HUES6 (cell line): ENCODE data around the gene GDF11.

Experiments
- H3K27ac ChIP-seq: 2 replicates; pipeline ENCODE4 v1.7.0; 2013; ENCODE audit warnings: low read depth, mild to moderate bottlenecking, low read length, inconsistent platforms
- H3K27me3 ChIP-seq: 2 replicates; pipeline ENCODE4 v1.6.1; 2013; ENCODE audit warnings: low read length; ENCODE audit not compliant: control insufficient read depth, insufficient read depth
- H3K36me3 ChIP-seq: 2 replicates; pipeline ENCODE4 v1.6.1; 2013; ENCODE audit warnings: low read length; ENCODE audit not compliant: control insufficient read depth, insufficient read depth
- H3K4me1 ChIP-seq: 2 replicates; pipeline ENCODE4 v1.6.1; 2013; ENCODE audit warnings: low read length; ENCODE audit not compliant: control insufficient read depth, insufficient read depth
- H3K4me3 ChIP-seq: 2 replicates; pipeline ENCODE4 v1.5.1; 2013; ENCODE audit warnings: low read depth, low read length
- H3K9ac ChIP-seq: one replicate; pipeline ENCODE4 v1.6.1; 2013; ENCODE audit warnings: mild to moderate bottlenecking, low read length
- H3K9me3 ChIP-seq: 2 replicates; pipeline ENCODE4 v1.6.1; 2013; ENCODE audit warnings: low read depth, low read length; ENCODE audit not compliant: control insufficient read depth, insufficient read depth

GDF11 gene

GRCh38 chr12:55707841-55708694, 34.9 kb upstream of the GDF11 start, which contains the start of gene ITGA7:
ITGA7 (minus strand) TSS chr12:55707904; CDS start chr12:55707682, 222 bp downstream.
- peaks cover 37% of the 10 kb centered on the region for H3K27me3 ChIP-seq
- H3K27ac ChIP-seq = no peak within 1 kb of the TSS
- peaks cover 22% of the 10 kb centered on the region for H3K4me1 ChIP-seq

GRCh38 chr12:55708695-55709233, 34.2 kb upstream of the GDF11 start:
- no peaks in the 10 kb centered on the region for H3K9me3 ChIP-seq
- peaks cover 38% of the 10 kb centered on the region for H3K27me3 ChIP-seq
- H3K9ac ChIP-seq = no peak overlapping the region

More at GRCh38 chr12:55707841-55708694, 34.9 kb upstream of the GDF11 start, which contains the start of gene ITGA7:
- Histone ChIP-seq H3K9me3 (no peaks in the 10 kb centered on the region), H3K36me3 (no peaks in the 10 kb centered on the region), H3K4me3 (peak within 1 kb of the TSS; percentile 92), H3K9ac (peak within 1 kb of the TSS; percentile 77)

GRCh38 chr12:55711786-55712553, 31.0 kb upstream of the GDF11 start:
- Histone ChIP-seq H3K27me3 (peaks cover 33% of the 10 kb centered on the region), H3K27ac (no peak overlapping the region), H3K4me3 (no peak overlapping the region), H3K4me1 (peaks cover 14% of the 10 kb centered on the region), H3K36me3 (no peaks in the 10 kb centered on the region), H3K9ac (no peak overlapping the region), H3K9me3 (no peaks in the 10 kb centered on the region)

More at GRCh38 chr12:55708695-55709233, 34.2 kb upstream of the GDF11 start:
- H3K4me3 ChIP-seq = peak overlapping the region; percentile 92
- H3K27ac ChIP-seq = no peak overlapping the region
- no peaks in the 10 kb centered on the region for H3K36me3 ChIP-seq
- peaks cover 22% of the 10 kb centered on the region for H3K4me1 ChIP-seq

- Histone ChIP-seq H3K27ac (no peak overlapping the region), H3K4me3 (no peak overlapping the region), H3K4me1 (peaks cover 23% of the 10 kb centered on the region), H3K9ac (no peak overlapping the region), H3K9me3 (no peaks in the 10 kb centered on the region), H3K27me3 (peaks cover 30% of the 10 kb centered on the region), H3K36me3 (no peaks in the 10 kb centered on the region)
Observed at GRCh38 chr12:55712700-55713415, 30.1 kb upstream of the GDF11 start.

GRCh38 chr12:55713721-55714120, 29.2 kb upstream of the GDF11 start:
- peaks cover 28% of the 10 kb centered on the region for H3K4me1 ChIP-seq
- peaks cover 28% of the 10 kb centered on the region for H3K27me3 ChIP-seq
- H3K9ac ChIP-seq = no peak overlapping the region
- H3K36me3 ChIP-seq = no peaks in the 10 kb centered on the region
- H3K27ac ChIP-seq = no peak overlapping the region
- no peak overlapping the region for H3K4me3 ChIP-seq
- H3K9me3 ChIP-seq = no peaks in the 10 kb centered on the region

GRCh38 chr12:55715169-55715764, 27.7 kb upstream of the GDF11 start:
- peak overlapping the region; percentile 91 for H3K4me3 ChIP-seq
- peaks cover 16% of the 10 kb centered on the region for H3K27me3 ChIP-seq
- H3K9ac ChIP-seq = peak overlapping the region; percentile 1
- peaks cover 24% of the 10 kb centered on the region for H3K4me1 ChIP-seq
- H3K9me3 ChIP-seq = no peaks in the 10 kb centered on the region
- H3K27ac ChIP-seq = no peak overlapping the region
- H3K36me3 ChIP-seq = 0 out of 2 replicates have a peak, but pooled peaks cover 5% of the 10 kb centered on the region

- H3K4me1 ChIP-seq = peaks cover 24% of the 10 kb centered on the region
- peaks cover 16% of the 10 kb centered on the region for H3K27me3 ChIP-seq
- H3K9me3 ChIP-seq = no peaks in the 10 kb centered on the region
- H3K27ac ChIP-seq = peak within 1 kb of the TSS; percentile 42; the same call in 1 of the 2 replicates
- 0 out of 2 replicates have a peak, but pooled peaks cover 8% of the 10 kb centered on the region for H3K36me3 ChIP-seq
- H3K4me3 ChIP-seq = peak within 1 kb of the TSS; percentile 91
- peak within 1 kb of the TSS; percentile 83 for H3K9ac ChIP-seq
Observed at GRCh38 chr12:55715833-55716581, 26.9 kb upstream of the GDF11 start, which contains the start of gene BLOC1S1. BLOC1S1 (plus strand) TSS chr12:55716046; CDS start chr12:55716052, 6 bp downstream.

GRCh38 chr12:55716582-55716957, 26.4 kb upstream of the GDF11 start:
- H3K4me1 ChIP-seq = peaks cover 24% of the 10 kb centered on the region
- H3K27ac ChIP-seq = no peak overlapping the region
- peaks cover 16% of the 10 kb centered on the region for H3K27me3 ChIP-seq
- 0 out of 2 replicates have a peak, but pooled peaks cover 8% of the 10 kb centered on the region for H3K36me3 ChIP-seq
- peak overlapping the region; percentile 73 for H3K9ac ChIP-seq
- H3K9me3 ChIP-seq = no peaks in the 10 kb centered on the region
- H3K4me3 ChIP-seq = peak overlapping the region; percentile 91

GRCh38 chr12:55717011-55718007, 25.6 kb upstream of the GDF11 start:
- Histone ChIP-seq H3K9me3 (no peaks in the 10 kb centered on the region), H3K27ac (no peak overlapping the region), H3K27me3 (peaks cover 9% of the 10 kb centered on the region), H3K4me3 (peak overlapping the region; percentile 91), H3K9ac (peak overlapping the region; percentile 73), H3K36me3 (0 out of 2 replicates have a peak, but pooled peaks cover 8% of the 10 kb centered on the region), H3K4me1 (peaks cover 24% of the 10 kb centered on the region)
